Choroid plexus epithelial cell (primary cell): ENCODE measurements around the gene TTR.

Source experiments
- DNase-seq: peaks from one replicate; pipeline ENCODE4 v3.0.0-alpha.2; 2010; ENCODE audit warnings: low read depth
- H3K4me3 ChIP-seq: 2 replicates; pipeline ENCODE4 v1.5.1; 2011; ENCODE audit warnings: low read depth, mild to moderate bottlenecking, control low read depth, low read length, moderate library complexity
- TF ChIP-seq, protein P1 (sequence below): conservative IDR thresholded peaks from 2 replicates; pipeline ENCODE4 v1.5.1; 2011; ENCODE audit warnings: low read depth, mild to moderate bottlenecking, control low read depth, inconsistent platforms, low read length, moderate library complexity

The TTR gene

DNA sequence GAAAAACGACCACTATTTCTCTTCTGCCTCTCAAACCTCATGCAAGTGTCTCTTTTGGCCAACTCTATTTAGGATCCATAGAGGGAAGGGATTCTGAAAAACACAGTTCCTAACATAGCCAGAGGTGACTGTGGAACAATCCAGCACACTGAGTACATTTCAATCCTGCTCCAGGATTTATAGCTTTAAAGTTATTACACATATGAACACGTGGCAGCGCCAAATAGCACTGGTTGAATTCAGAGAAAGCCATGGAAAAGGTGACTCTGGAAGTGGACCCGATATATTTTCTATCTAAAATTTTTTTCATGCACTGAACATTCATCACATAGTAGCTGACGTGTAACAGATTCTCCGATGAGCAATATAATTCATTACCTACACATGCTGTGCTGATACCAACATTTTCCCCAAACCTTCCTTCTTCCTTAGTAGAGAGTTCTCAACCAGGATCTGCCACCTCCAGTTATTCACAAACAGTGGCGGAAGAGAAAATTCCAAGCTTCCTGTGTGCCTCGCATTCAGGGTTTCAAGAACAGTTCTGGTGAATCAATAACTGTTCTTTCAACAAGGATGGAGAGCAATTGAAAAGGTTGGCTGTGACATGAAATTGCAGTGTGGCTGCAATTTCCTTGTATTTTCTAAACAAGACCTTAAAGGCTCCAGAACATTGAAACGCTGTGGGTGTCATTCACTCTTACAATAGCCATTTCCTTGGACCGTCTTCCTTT is 25.7 kb upstream of the TTR start:
- TF ChIP-seq, protein P1, sequence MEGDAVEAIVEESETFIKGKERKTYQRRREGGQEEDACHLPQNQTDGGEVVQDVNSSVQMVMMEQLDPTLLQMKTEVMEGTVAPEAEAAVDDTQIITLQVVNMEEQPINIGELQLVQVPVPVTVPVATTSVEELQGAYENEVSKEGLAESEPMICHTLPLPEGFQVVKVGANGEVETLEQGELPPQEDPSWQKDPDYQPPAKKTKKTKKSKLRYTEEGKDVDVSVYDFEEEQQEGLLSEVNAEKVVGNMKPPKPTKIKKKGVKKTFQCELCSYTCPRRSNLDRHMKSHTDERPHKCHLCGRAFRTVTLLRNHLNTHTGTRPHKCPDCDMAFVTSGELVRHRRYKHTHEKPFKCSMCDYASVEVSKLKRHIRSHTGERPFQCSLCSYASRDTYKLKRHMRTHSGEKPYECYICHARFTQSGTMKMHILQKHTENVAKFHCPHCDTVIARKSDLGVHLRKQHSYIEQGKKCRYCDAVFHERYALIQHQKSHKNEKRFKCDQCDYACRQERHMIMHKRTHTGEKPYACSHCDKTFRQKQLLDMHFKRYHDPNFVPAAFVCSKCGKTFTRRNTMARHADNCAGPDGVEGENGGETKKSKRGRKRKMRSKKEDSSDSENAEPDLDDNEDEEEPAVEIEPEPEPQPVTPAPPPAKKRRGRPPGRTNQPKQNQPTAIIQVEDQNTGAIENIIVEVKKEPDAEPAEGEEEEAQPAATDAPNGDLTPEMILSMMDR = no peak
- no peak for DNase-seq
- H3K4me3 ChIP-seq = no peak overlapping the region

DNA sequence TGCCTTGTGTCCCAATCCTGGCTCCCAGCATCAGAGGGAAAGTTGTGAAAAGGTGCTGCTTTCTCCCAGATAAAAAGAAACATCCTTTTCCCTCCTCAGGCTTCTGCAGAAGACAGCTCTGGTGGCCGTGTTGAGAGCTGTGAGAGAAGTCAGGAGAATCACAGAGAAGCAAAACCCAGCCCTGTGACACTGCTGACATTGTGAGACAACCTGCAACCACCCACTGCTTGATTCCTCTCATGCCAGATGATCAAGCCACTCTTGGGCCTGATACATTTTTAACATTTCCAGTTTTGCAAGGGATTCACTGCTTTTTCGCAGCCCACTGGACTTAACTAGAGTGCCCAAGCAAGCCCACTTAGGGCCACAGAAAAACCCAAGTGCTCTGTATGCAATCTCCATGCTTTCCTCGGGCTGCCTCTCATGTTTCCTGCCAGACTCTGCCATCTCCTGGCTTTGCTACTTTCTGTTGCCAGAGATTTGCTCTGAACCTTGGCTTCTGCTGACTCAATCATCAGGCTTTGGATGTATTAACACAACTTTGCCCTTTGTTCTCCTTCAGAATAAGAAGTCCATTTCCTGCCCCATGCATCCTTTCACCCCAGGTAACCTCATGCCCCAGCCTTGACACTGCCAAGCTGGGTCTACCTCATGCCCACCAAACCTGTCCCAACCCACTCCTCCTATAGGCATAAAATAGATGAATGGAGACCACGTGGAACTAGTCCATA is 24.9 kb upstream of the TTR start:
- TF ChIP-seq, protein P1 = no peak
- no peak overlapping the region for H3K4me3 ChIP-seq
- no peak for DNase-seq

DNA sequence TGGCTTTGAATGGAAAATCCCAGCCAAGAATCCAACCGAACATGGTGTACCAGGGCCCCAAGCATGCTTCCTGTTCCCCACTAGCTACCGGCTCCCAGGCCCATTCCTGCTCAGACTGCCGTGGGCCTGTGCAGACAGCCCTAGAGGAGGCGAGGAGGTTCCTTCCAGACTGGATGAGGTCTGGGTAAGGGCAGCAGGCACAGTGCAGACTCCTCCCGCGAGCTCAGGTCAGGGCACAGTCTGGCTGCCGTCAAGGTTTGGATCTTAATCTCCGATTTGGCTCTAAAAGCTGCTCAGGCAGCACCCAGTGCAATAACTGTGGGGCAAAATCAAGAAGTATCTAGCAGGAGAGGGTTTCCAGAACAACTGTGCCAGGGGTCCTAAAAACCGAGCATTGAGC is 19.3 kb upstream of the TTR start:
- no peak overlapping the region for H3K4me3 ChIP-seq
- no peak for DNase-seq
- TF ChIP-seq, protein P1 = no peak

DNA sequence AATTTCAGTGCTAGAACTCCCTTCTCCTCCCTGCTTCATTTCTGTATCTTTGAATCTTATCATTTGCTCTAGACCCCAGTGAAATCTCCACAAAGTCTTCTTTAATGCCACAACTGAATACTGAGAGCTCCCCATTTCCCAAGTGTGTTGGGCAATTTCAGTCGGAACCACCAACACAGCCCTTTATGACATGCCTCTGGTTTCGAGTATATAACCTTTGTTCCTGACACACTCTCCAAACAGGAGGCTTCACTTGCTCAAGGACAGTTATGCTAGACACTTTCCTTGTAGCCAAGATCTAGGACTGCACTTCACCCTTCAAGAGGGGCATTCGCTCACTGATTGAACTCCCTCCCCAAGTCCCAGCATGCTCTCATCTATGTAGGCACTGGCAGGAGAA is 18.6 kb upstream of the TTR start:
- DNase-seq = no peak
- TF ChIP-seq, protein P1 = no peak
- H3K4me3 ChIP-seq = no peak overlapping the region

DNA sequence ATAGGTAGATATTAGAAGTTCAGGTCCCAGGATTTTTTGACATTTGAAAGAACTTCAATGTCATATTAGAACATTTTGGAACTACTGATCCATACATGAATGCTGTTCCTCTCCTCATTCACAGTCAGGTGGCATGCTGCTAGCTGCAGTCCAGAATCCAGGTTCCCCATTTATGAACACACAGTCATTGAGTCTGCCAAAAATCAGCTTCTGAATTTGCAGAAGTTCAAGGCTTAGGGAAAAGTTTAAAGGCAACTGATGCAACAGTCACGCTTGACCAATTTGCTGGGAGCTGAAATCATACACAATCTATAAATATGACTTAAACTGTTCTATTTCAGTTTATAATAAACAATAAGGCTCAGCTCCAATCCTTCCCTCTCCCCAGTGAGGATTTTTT is 17.3 kb upstream of the TTR start:
- TF ChIP-seq, protein P1 = no peak
- no peak for DNase-seq
- no peak overlapping the region for H3K4me3 ChIP-seq

DNA sequence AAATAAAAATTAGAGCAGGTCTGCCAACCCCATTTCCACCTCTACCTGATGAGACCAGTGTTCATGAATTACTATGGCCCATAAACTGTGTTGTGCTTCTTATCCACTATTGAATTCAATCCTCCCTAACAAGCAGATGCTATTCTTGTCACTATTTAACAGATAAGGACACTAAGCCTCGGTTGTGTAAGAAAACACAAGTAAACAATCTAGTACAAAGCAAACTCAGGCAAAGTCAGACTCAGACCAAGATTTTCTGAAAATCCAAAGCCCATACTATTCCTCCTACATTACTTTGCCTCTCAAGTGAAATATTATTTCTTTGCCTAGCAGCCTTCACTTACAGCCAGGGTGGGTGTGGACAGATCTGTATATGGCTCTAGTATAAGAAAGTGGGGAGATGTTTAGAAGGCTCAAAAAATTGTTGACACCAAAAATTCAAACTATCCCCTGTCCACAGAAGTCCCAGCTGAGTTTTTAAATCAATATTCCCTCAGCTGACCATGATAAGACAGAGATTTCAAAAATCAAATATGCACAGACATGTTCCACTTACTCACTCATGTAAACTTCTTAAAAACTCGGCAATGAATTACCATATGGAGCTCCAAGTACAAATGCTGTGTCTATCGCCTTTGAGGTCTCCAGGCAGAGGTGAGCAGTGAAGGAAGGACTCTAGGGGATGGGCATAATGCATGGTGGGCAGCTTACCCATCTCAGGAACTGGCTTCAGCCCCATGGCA is 16.0 kb upstream of the TTR start:
- no peak for DNase-seq
- no peak overlapping the region for H3K4me3 ChIP-seq

More for the DNA sequence above, 16.0 kb upstream of the TTR start:
- TF ChIP-seq, protein P1 = no peak
